HG02642 (cell line): ENCODE results near the gene EEFSEC.
A peak's percentile ranks its signal among the peaks of the same experiment; 100 is the strongest.

Experiments used
- ATAC-seq: cut with Tn5 transposase; IDR thresholded peaks from one replicate; pipeline ENCODE4 v1.9.1; 2021; ENCODE audit warnings: mild to moderate bottlenecking; ENCODE audit not compliant: unreplicated experiment, poor library complexity

EEFSEC gene

GRCh38 chr3:128153156-128154041 is at the start of gene EEFSEC:
EEFSEC (plus strand) TSS chr3:128153481; CDS start chr3:128153508, 27 bp downstream.
- peak; percentile 96 for ATAC-seq

- ATAC-seq: no peak
These were observed 45.4 kb upstream of the EEFSEC start for GRCh38 chr3:128107834-128108233.

GRCh38 chr3:128111147-128111546 is 42.1 kb upstream of the EEFSEC start:
- ATAC-seq: no peak

- no peak for ATAC-seq
These were observed 40.8 kb upstream of the EEFSEC start for GRCh38 chr3:128112357-128112968.

- ATAC-seq: peak; percentile 67
These were observed 39.2 kb upstream of the EEFSEC start for GRCh38 chr3:128113817-128114794.

GRCh38 chr3:128122013-128122412 is 31.3 kb upstream of the EEFSEC start:
- ATAC-seq: no peak

GRCh38 chr3:128123156-128123537 is 30.1 kb upstream of the EEFSEC start:
- ATAC-seq: peak; percentile 4

GRCh38 chr3:128123538-128124368 is 29.5 kb upstream of the EEFSEC start, which contains the start of gene RUVBL1:
RUVBL1 (minus strand) TSS chr3:128123812; CDS start chr3:128123724, 88 bp downstream.
- peak; percentile 99 for ATAC-seq

- ATAC-seq: no peak
These were observed 26.0 kb upstream of the EEFSEC start for GRCh38 chr3:128127236-128127635.

GRCh38 chr3:128128251-128128650 is 25.0 kb upstream of the EEFSEC start:
- no peak for ATAC-seq

GRCh38 chr3:128131897-128132646 is 21.2 kb upstream of the EEFSEC start:
- ATAC-seq: no peak

- ATAC-seq: no peak
These were observed 19.9 kb upstream of the EEFSEC start for GRCh38 chr3:128133273-128133883.

GRCh38 chr3:128143496-128143895 is 9.8 kb upstream of the EEFSEC start:
- no peak for ATAC-seq

- no peak for ATAC-seq
These were observed 8.6 kb upstream of the EEFSEC start for GRCh38 chr3:128144512-128145187.

- ATAC-seq: no peak
These were observed 8.0 kb upstream of the EEFSEC start for GRCh38 chr3:128145279-128145678.

GRCh38 chr3:128146201-128146600 is 7.1 kb upstream of the EEFSEC start:
- ATAC-seq: no peak

- ATAC-seq: no peak
These were observed 3.6 kb upstream of the EEFSEC start for GRCh38 chr3:128149650-128150049.

- no peak for ATAC-seq
These were observed 1.5 kb upstream of the EEFSEC start for GRCh38 chr3:128151758-128152274.
